Gastrocnemius medialis (tissue), 4 donors: ENCODE measurements around the gene EPS8L2. TPM values are rescaled to one million over a fixed set of nuclear protein-coding genes. Genes with fewer than 3 reads are reported as not detected.

ENCODE experiments used
- ATAC-seq, 2 donors: fragments of 150-250 bp; one replicate each; pipeline ENCODE4 v1.9.1; 2016
- DNase-seq, 2 donors: peaks; one replicate each; pipeline ENCODE4 v3.0.0-alpha.2; 2019
- H3K27ac ChIP-seq, 4 donors: fragments of 200-600 bp; sonication (generic); 1 replicate in 1 of 4; 2 replicates in 3 of 4; pipeline ENCODE4 v1.5.1; 2016 to 2018; ENCODE audit warnings: mild to moderate bottlenecking in 2 of 4, moderate library complexity in 1 of 4
- H3K27me3 ChIP-seq, 3 donors: fragments of 200-600 bp; sonication (generic) in 2 of 3; 1 replicate in 1 of 3; 2 replicates in 2 of 3; pipeline versions ENCODE4 v1.5.1 to v1.6.0; 2016 to 2019; ENCODE audit warnings: mild to moderate bottlenecking in 1 of 3, moderate library complexity in 1 of 3
- H3K36me3 ChIP-seq, 2 donors: fragments of 200-600 bp; sonication (generic) in 1 of 2; one replicate each; pipeline ENCODE4 v1.5.1; 2017 to 2018
- H3K4me1 ChIP-seq, 2 donors: fragments of 200-600 bp; sonication (generic) in 1 of 2; one replicate each; pipeline ENCODE4 v1.5.1; 2016 to 2017; ENCODE audit warnings: mild to moderate bottlenecking in 2 of 2
- H3K4me3 ChIP-seq, 4 donors: fragments of 200-600 bp; sonication (generic) in 3 of 4; 1 replicate in 1 of 4; 2 replicates in 3 of 4; pipeline ENCODE4 v1.5.1; 2016 to 2019; ENCODE audit warnings: mild to moderate bottlenecking in 2 of 4
- H3K9me3 ChIP-seq, 3 donors: fragments of 200-600 bp; sonication (generic) in 2 of 3; 1 replicate in 1 of 3; 2 replicates in 2 of 3; pipeline ENCODE4 v1.5.1; 2016 to 2019
- POLR2A ChIP-seq, 2 donors: fragments of 450-650 bp; IDR thresholded peaks; one replicate each; pipeline ENCODE4 v1.6.1; 2017; ENCODE audit warnings: antibody characterized with exemption in 2 of 2, mild to moderate bottlenecking in 2 of 2, moderate library complexity in 2 of 2
- in situ Hi-C, 4 donors: fragments of 200-750 bp; cut with MboI; loops; one replicate each; pipeline versions ENCODE4 v1.15.0 to v1.8.0; 2017; ENCODE audit warnings: low sequenced_read_pairs in 4 of 4
- intact Hi-C: fragments of 100-400 bp; cut with DNase I; formaldehyde crosslinking; loops from one replicate; pipeline ENCODE4 v1.15.1; 2023; ENCODE audit warnings: low total_unique reads
- total RNA-seq, 4 donors: library from RNA; depleted of rRNA; stranded (reverse); fragments of >200 nt; gene quantifications; one replicate each; pipeline versions ENCODE4 v1.1.0 to v1.2.3, GENCODE V29; 2016
- TF ChIP-seq, protein P1 (sequence below), 5 experiments: fragments of 450-650 bp in 3 of 5; fragments of 200-600 bp in 2 of 5; sonication (generic) in 2 of 5; IDR thresholded peaks in 4 of 5; conservative IDR thresholded peaks in 1 of 5; 1 replicate in 4 of 5; 2 replicates in 1 of 5; pipeline ENCODE4 v1.5.1; 2016 to 2019; ENCODE audit warnings: antibody characterized with exemption in 5 of 5, mild to moderate bottlenecking in 3 of 5, moderate library complexity in 3 of 5

Gene EPS8L2
- total RNA-seq, 4 donors from 2014 or later, result 0.42 to 3.3 (median 1.8) TPM

DNA sequence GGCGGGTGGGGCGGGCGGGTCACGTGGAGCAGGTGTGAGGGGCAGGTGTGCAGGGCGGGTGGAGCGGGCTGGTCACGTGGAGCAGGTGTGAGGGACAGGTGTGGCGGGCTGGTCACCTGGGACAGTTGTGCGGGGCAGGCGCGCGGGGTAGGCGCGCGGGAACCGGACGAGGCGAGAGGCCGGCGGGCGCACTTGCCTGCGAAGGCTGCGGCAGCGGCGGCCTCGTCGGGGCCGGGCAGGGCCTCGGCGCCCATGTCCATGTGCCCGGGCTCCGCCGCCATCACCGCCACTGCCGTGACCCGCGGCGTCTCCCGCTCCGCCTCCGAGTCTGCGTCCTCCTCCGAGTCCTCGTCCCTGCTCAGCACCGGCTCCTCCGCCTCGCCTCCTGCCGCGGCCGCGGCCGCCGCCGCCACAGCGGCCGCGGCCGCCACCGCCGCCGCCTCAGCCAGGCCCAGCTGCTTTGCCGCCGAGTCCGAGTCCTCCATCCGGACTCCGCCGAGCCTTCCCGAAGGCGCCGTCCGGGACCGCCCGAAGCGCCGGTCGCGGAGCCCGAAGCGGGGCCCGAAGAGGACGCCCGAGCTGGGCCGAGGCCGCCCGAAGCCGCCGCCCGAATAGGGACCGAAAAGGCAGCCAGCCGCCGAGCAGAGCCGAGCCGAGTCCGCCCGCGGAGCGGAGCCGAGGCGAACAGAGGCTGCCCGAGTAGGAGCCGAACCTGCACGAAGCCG lies 11.3 kb upstream of the EPS8L2 start, which contains the start of gene DEAF1:
Gene DEAF1 (minus strand): TSS at position 660 of the 725 bp plus-strand sequence. CDS start 175 bp downstream, at position 485.
- intact Hi-C loops, result loop anchor here (1.0 to 5.0 kb wide), 4 partner anchors 53 to 127 kb away; partner anchors contain the start of genes PHRF1 and TALDO1
- Histone ChIP-seq H3K9me3 (no peaks in the 10 kb centered on the region), H3K27ac (peak within 1 kb of the TSS; percentile 92 to 100 (median 98)), H3K27me3 (no peaks in the 10 kb centered on the region), H3K4me1 (peaks cover 33 to 35% of the 10 kb centered on the region in 2 donors), H3K36me3 (peaks cover 0 to 3% of the 10 kb centered on the region in 2 donors), H3K4me3 (peak within 1 kb of the TSS; percentile 77 to 92 (median 89))
- DNase-seq, result peak; percentile 98 to 99
- in situ Hi-C loops, result no loop called here
- TF ChIP-seq, protein P1, sequence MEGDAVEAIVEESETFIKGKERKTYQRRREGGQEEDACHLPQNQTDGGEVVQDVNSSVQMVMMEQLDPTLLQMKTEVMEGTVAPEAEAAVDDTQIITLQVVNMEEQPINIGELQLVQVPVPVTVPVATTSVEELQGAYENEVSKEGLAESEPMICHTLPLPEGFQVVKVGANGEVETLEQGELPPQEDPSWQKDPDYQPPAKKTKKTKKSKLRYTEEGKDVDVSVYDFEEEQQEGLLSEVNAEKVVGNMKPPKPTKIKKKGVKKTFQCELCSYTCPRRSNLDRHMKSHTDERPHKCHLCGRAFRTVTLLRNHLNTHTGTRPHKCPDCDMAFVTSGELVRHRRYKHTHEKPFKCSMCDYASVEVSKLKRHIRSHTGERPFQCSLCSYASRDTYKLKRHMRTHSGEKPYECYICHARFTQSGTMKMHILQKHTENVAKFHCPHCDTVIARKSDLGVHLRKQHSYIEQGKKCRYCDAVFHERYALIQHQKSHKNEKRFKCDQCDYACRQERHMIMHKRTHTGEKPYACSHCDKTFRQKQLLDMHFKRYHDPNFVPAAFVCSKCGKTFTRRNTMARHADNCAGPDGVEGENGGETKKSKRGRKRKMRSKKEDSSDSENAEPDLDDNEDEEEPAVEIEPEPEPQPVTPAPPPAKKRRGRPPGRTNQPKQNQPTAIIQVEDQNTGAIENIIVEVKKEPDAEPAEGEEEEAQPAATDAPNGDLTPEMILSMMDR (IDR thresholded peaks at IDR 0.05 in 4 of 5, conservative IDR thresholded peaks at IDR 0.05 in 1 of 5), result no peak
- peak; percentile 39 to 44 for TF ChIP-seq POLR2A (IDR thresholded peaks at IDR 0.05)
- ATAC-seq, result peak; percentile 73 to 82

DNA sequence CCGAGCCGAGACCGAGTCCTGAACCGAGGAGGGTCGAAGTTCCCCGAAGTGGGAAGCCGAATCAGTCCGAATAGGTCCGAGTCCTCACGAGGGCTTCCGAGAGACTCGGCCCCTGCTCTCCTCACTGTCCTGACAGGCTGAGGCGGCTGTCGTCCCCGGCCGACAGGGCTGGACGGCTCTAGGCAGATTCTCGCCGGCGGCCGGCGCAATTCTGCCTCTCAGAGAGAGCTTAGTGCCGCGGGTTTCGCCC lies 10.8 kb upstream of the EPS8L2 start:
- H3K27me3 ChIP-seq, result no peaks in the 10 kb centered on the region
- TF ChIP-seq, protein P1 (IDR thresholded peaks at IDR 0.05 in 4 of 5, conservative IDR thresholded peaks at IDR 0.05 in 1 of 5), result no peak
- TF ChIP-seq POLR2A (IDR thresholded peaks at IDR 0.05), result no peak
- intact Hi-C loops (loop anchor here (1.0 to 5.0 kb wide), 4 partner anchors 52 to 128 kb away; partner anchors contain the start of genes PHRF1 and TALDO1), in situ Hi-C loops (no loop called here)
- H3K36me3 ChIP-seq, result peaks cover 0 to 8% of the 10 kb centered on the region in 2 donors
- H3K9me3 ChIP-seq, result no peaks in the 10 kb centered on the region
- H3K4me1 ChIP-seq, result peaks cover 33 to 35% of the 10 kb centered on the region in 2 donors
- H3K4me3 ChIP-seq, result peak overlapping the region; percentile 50 to 92 (median 89)
- ATAC-seq (no peak), DNase-seq (no peak)
- H3K27ac ChIP-seq, result peak overlapping the region; percentile 92 to 100 (median 98)

DNA sequence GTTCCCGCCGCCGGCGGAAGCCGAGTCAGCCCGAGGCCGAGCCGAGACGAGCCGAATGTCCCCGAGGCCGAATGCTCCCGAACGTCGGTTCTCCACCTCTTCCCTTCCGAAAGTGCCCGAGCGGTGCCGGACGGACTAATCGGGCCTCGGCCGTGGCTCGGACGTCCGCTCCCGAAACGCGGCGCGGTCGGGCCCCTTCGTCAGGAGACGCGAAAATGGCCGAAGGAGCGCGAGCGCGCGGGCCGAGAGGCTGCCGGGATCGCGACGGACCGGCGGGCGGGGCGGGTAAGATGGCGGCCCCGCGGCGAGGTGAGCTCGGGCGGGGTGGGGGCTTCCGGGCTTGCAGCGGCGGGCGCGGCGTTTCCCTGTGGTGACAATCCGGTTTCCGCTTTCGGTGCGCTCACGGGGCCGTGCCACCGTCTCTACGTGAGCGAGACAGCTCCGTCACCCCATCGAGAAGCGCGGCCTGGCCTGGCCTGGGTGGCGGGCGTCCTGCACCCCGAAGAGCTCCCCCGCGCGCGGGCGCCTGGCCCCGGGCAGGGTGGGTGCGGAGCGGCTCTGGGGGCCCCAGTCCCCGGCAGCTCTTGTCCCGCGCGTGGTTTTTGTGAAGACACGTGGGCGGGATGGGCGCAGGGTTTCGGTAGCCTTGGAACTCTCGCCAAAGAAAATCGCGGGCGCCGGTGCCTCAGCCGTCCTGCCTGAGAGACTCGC lies 10.3 kb upstream of the EPS8L2 start, which contains the start of gene TMEM80:
Gene TMEM80 (plus strand): TSS at position 279 of the 711 bp plus-strand sequence. CDS start 12 bp downstream, at position 291.
- TF ChIP-seq, protein P1 (IDR thresholded peaks at IDR 0.05 in 4 of 5, conservative IDR thresholded peaks at IDR 0.05 in 1 of 5), result no peak
- peak; percentile 69 to 72 for TF ChIP-seq POLR2A (IDR thresholded peaks at IDR 0.05)
- peaks cover 33 to 35% of the 10 kb centered on the region in 2 donors for H3K4me1 ChIP-seq
- H3K36me3 ChIP-seq, result peaks cover 0 to 12% of the 10 kb centered on the region in 2 donors
- H3K27ac ChIP-seq, result peak within 1 kb of the TSS; percentile 92 to 100 (median 98)
- ATAC-seq, result peak; percentile 72 to 74
- peak within 1 kb of the TSS; percentile 77 to 92 (median 89) for H3K4me3 ChIP-seq
- no peaks in the 10 kb centered on the region for H3K9me3 ChIP-seq
- in situ Hi-C loops, result no loop called here
- peak; percentile 99 for DNase-seq
- intact Hi-C loops, result loop anchor here (1.0 to 5.0 kb wide), 4 partner anchors 52 to 128 kb away; partner anchors contain the start of genes PHRF1 and TALDO1
- H3K27me3 ChIP-seq, result no peaks in the 10 kb centered on the region

DNA sequence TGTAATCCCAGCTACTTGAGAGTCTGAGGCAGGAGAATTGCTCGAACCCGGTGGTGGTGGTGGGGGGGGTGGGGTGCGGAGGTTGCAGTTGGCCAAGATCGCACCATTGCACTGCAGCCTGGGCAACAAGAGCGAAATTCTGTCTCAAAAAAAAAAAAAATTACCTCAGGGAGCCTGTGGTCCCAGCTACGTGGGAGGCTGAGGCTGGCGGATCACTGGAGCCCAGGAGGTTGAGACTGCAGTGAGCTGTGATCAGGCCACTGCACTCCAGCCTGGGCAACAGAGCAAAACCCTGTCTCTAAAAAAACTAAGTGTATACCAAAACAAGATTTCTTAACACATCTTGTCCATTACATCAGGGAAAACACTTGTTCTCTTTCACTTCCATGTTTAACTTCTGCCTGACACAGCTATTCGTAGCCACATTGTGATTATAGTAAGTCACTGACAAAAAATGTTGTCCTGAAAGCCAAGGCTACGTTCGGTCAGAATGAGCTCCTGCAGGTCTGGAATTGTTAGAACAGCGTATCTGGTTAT lies 9.0 kb upstream of the EPS8L2 start:
- H3K36me3 ChIP-seq, result peaks cover 0 to 21% of the 10 kb centered on the region in 2 donors
- intact Hi-C loops (loop anchor here (5.0 kb wide), 3 partner anchors 50 to 130 kb away; partner anchors contain the start of gene TALDO1), in situ Hi-C loops (no loop called here)
- peak; percentile 35 to 51 for ATAC-seq
- no peaks in the 10 kb centered on the region for H3K9me3 ChIP-seq
- H3K4me1 ChIP-seq, result peaks cover 33 to 35% of the 10 kb centered on the region in 2 donors
- H3K27ac ChIP-seq, result peak overlapping the region; percentile 92 to 100 (median 98)
- no peaks in the 10 kb centered on the region for H3K27me3 ChIP-seq
- peak overlapping the region; percentile 77 to 92 (median 89) for H3K4me3 ChIP-seq
- TF ChIP-seq, protein P1 (IDR thresholded peaks at IDR 0.05 in 4 of 5, conservative IDR thresholded peaks at IDR 0.05 in 1 of 5), result no peak
- TF ChIP-seq POLR2A (IDR thresholded peaks at IDR 0.05), result peak; percentile 14 to 50
- DNase-seq, result peak in 1 of 2 donors; percentile 53
